Mucosa of stomach (tissue), 1 donor: ENCODE data around the gene KLF9.

Experiments used
- H3K27me3 ChIP-seq: one replicate; pipeline ENCODE4 v1.7.0; 2013; ENCODE audit warnings: mild to moderate bottlenecking, low read length; ENCODE audit not compliant: control insufficient read depth, insufficient read depth
- H3K36me3 ChIP-seq: one replicate; pipeline ENCODE4 v1.7.0; 2013; ENCODE audit warnings: low read length; ENCODE audit not compliant: control insufficient read depth, insufficient read depth
- H3K4me1 ChIP-seq: one replicate; pipeline ENCODE4 v1.7.0; 2013; ENCODE audit warnings: mild to moderate bottlenecking, low read length; ENCODE audit not compliant: control insufficient read depth, insufficient read depth
- H3K4me3 ChIP-seq: one replicate; pipeline ENCODE4 v1.7.0; 2013; ENCODE audit warnings: low read length
- H3K9ac ChIP-seq: one replicate; pipeline ENCODE4 v1.7.0; 2013; ENCODE audit warnings: mild to moderate bottlenecking, low read length, moderate library complexity
- H3K9me3 ChIP-seq: one replicate; pipeline ENCODE4 v1.7.0; 2013; ENCODE audit warnings: mild to moderate bottlenecking, low read length, moderate library complexity; ENCODE audit not compliant: control insufficient read depth
- donor health status: Pancreatic carcinoma.

Gene KLF9

DNA sequence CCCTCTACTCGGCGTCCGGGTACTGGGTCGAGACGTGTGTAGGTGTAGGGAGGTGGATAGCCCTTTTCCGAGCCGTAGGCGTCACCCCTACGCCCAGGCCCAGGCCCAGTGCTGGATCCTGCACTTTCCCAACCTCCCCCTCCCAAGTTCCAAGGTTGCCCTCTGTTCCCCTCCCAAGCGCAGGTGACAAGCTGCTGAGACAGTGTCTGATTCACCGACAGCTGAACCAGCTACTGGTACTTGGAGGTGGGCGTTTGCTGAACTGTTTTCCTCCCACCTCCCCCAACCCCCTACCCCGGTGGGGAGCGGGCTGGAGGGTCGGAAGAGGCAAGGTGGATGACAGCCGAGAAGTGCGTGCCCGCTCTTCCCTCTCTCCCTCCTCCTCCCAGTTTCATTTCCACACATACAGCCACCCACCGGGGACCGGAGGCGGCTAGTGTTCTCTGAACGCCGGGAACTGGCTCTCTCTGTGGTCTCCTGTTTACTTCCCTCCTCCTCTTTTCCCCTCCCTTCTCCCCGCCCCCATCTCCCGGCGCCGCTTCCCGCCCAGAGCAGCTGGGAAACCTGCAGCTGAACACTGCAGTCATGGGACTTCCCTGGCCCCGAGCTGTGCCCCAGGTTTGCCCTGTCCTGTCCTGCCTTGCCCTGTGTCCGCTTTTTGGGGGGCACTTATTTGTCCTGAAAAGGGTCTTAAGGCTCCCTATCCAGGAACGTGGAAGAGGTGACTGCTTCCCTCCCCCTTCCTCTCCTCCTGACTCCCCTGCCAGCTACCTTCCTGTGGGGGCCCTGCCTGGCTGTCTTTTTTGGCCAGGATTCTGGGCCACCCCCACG lies 6.2 kb upstream of the KLF9 start:
- H3K9ac ChIP-seq, result peak overlapping the region; percentile 85
- H3K4me1 ChIP-seq, result peaks cover 28% of the 10 kb centered on the region
- H3K36me3 ChIP-seq, result no peaks in the 10 kb centered on the region
- H3K4me3 ChIP-seq, result peak overlapping the region; percentile 31
- no peaks in the 10 kb centered on the region for H3K27me3 ChIP-seq
- H3K9me3 ChIP-seq, result no peaks in the 10 kb centered on the region

DNA sequence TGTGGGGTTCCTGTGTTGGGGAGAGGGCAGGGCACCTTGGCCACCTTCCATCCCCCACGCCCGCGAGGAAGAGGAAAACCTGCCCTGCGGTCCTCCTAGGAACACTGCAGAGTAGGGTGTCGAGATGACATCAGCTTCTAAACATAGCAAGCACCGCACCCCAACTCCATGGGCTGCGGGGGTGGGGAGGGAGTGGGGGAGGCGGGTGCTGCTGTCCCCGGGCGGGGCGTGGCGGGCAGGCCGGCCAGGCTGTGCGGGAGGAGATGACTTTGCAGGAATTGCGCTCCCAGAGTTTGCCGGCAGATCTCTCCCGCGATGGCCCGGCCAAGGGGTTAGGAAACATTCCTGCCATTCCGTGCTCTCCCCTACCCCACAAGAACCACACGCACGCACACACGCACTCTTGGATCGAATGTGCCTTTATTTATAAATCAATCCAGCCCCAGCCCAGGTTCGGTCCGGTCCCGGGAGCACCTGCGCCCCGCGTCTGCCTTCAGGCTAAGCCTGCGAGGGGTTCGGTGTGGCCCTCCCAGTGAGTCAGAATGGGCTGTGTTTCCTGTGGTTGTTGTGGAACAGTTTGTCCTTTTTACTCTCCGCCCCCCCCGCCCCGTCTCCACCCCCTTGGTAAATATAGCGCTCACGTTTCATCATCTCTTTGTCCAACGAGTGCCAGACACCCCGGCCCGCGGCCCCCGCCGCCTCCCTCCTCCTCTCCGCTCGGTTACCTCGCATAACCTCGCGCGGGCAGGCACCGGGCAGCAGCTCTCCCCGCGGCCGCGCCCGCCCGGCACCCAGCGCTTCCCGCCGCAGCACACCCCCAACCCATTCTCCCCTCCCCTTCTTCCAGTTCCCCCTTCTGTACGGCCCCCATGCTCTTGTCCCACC lies 5.3 kb upstream of the KLF9 start:
- Histone ChIP-seq H3K9me3 (no peaks in the 10 kb centered on the region), H3K9ac (peak overlapping the region; percentile 85), H3K36me3 (no peaks in the 10 kb centered on the region), H3K27me3 (no peaks in the 10 kb centered on the region), H3K4me1 (peaks cover 31% of the 10 kb centered on the region), H3K4me3 (peak overlapping the region; percentile 31)

DNA sequence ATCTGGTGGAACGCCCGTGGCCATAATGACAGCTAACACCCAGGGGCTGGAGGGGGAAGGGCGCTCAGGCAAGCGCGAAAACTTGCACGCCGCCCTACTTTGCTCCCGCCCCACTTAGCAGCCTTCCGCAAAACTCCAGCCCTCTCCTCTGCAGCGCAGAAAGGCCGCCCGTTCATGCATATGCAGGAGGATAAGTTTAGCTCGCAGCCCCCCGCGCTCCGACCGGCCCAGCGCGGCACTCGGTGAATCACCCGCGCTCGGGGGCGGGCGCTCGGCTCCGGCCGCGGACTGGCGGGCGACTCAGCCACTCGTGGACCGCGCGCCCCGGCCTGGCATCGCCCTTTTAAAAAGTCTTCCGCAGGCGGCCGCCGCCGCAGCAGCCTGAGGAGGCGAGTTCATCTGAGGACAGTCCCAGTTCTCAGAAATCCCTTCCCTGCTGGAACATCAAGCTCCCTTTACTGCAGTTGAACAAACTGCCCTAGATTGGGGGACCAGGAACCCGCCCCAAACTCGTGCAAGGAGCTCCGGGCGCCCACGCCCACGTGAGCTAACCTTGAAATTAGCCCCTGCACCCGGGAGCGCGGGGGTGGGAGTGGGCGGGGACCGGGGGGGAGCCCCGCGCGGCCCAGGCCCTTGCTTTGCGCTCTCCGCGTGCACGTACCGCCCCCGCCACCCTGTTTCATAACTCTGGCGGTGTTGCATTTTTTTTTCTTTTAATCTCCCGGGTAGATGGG lies 4.5 kb upstream of the KLF9 start:
- Histone ChIP-seq H3K27me3 (no peaks in the 10 kb centered on the region), H3K36me3 (no peaks in the 10 kb centered on the region), H3K9me3 (no peaks in the 10 kb centered on the region), H3K9ac (peak overlapping the region; percentile 85), H3K4me1 (peaks cover 35% of the 10 kb centered on the region), H3K4me3 (peak overlapping the region; percentile 67)

DNA sequence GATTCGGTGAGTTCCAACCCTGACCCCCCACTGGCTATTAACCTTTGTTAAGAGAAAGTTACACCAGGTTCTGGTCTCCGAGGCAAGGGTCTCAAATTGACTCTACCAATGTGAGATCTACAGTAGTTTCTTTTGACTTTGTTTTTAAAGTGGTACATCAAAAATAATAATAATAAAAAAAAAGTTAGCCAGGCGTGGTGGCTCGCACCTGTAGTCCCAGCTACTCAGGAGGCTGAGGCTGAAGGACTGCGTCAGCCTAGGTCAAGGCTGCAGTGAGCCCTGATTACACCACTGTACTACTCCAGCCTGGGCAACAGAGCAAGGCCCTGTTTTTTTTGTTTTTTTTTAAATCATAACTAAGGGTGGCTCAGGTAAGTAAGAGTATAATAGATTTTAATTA lies 1.0 kb upstream of the KLF9 start:
- H3K9ac ChIP-seq, result no peak overlapping the region
- no peaks in the 10 kb centered on the region for H3K27me3 ChIP-seq
- H3K4me3 ChIP-seq, result no peak overlapping the region
- no peaks in the 10 kb centered on the region for H3K36me3 ChIP-seq
- H3K4me1 ChIP-seq, result peaks cover 22% of the 10 kb centered on the region
- H3K9me3 ChIP-seq, result no peaks in the 10 kb centered on the region

DNA sequence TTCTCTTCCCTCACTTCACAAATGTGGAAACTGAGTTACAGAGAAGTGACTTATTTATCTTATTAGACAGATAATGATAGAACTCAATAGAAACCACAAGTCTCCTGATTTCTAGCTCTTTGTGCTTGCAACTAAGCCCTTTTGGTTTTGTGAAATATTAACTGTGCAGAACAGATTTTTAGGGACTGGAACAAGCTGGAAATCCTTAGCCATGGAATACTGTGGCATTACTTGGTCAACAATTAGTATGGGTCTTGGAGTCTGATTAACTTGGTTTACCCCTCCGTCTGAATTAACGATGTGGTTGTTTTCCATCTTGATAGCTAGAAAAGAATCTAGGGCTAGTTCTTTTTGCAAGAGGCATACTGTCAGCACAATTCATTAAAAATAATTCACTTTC lies 584 bp upstream of the KLF9 start:
- Histone ChIP-seq H3K9ac (peak overlapping the region; percentile 100), H3K36me3 (no peaks in the 10 kb centered on the region), H3K27me3 (no peaks in the 10 kb centered on the region), H3K4me3 (no peak overlapping the region), H3K4me1 (peaks cover 24% of the 10 kb centered on the region), H3K9me3 (no peaks in the 10 kb centered on the region)

DNA sequence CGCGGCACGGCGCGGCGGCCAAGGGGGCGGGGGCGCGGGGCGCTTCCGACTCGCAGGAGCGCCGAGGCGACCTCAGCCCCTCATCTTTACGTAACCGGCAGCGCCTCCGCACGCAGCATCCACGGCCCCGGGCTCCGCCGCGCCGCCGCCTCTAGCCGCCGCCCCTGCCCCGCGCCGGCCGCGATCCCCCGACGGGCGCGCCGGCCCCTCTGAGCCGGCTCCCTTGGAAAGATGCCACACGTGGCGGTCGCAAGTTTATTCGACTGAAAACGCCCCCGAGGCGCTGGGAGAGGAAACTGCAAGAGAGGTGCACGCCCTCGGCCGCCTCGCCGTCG lies 1.0 kb downstream of the KLF9 start:
- H3K27me3 ChIP-seq, result no peaks in the 10 kb centered on the region
- peak overlapping the region; percentile 100 for H3K9ac ChIP-seq
- H3K9me3 ChIP-seq, result no peaks in the 10 kb centered on the region
- peaks cover 26% of the 10 kb centered on the region for H3K4me1 ChIP-seq
- no peaks in the 10 kb centered on the region for H3K36me3 ChIP-seq
- H3K4me3 ChIP-seq, result peak overlapping the region; percentile 92

DNA sequence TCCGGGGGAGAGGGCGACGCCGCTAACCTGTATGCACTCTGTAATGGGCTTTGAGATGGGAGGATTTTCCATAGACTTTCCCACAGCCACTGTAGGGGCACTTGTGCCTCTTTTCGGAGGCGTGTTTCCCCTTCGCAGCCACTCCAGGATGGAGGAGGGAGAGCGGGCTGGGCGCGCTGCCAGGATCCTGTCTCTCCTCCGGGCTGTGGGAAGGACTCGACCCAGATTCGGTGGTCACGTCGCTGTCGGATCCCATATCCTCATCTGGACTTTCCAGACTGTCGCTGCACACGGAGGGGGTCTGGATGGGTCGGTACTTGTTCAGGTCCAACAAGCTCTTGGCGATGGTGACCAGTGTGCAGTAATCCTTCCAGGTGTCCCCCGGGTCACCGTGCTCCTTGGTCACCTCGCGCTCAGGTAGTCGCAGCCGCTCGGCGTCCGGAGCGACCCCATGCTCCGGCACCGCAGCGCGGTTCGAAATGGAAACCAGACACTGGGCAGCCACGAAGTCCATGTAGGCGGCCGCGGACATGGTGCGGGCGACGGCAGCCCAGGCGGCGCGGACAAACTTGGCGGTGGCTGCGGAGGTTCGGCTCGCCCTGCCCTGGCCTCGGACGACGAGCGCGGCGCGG lies 1.5 kb downstream of the KLF9 start:
- Histone ChIP-seq H3K9me3 (no peaks in the 10 kb centered on the region), H3K4me1 (peaks cover 21% of the 10 kb centered on the region), H3K4me3 (peak overlapping the region; percentile 92), H3K9ac (peak overlapping the region; percentile 100), H3K36me3 (no peaks in the 10 kb centered on the region), H3K27me3 (no peaks in the 10 kb centered on the region)

DNA sequence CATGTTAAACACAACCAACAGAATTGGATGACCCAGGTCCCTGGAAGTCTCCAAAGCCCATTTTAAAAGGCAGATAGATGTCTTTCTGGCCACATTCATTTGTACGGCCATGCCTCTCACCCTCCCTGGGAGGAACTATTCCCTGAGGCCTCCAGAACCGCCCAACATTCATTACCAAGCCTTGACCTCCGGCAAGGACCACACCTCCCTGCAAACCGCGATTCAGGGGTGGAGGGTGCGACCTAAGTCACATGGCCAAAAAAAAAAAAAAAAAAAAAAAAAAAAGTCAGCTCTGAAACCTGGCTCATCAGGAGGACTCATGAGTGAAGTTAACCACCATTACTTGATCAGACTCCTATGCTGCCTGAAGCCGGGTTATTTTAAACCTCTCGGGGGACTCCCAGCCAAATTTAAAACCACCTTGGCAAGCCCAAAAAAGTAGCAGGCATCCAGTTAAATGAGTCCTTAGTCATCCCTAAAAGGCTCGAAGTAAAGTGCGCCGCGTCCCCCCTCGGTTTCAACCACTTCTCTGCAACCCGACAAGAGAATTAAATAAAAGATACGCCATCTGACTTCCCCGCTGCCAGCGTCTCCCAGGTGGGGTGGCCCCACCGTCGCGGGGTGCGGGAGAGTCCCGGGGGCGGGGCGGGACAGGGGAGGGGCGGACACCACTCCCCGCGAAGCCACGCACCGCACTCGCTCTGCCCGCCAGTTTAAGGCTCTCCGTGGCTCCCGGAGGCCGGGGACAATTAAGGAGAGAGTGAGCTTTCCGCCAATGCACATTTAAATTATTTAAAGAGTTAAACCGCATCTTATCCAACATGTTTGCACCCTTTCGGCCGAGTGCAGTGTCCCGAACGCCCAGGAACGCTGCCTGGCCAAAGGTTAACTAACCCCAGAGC lies 2.3 kb downstream of the KLF9 start:
- Histone ChIP-seq H3K9ac (peak overlapping the region; percentile 100), H3K4me1 (peaks cover 22% of the 10 kb centered on the region)

DNA sequence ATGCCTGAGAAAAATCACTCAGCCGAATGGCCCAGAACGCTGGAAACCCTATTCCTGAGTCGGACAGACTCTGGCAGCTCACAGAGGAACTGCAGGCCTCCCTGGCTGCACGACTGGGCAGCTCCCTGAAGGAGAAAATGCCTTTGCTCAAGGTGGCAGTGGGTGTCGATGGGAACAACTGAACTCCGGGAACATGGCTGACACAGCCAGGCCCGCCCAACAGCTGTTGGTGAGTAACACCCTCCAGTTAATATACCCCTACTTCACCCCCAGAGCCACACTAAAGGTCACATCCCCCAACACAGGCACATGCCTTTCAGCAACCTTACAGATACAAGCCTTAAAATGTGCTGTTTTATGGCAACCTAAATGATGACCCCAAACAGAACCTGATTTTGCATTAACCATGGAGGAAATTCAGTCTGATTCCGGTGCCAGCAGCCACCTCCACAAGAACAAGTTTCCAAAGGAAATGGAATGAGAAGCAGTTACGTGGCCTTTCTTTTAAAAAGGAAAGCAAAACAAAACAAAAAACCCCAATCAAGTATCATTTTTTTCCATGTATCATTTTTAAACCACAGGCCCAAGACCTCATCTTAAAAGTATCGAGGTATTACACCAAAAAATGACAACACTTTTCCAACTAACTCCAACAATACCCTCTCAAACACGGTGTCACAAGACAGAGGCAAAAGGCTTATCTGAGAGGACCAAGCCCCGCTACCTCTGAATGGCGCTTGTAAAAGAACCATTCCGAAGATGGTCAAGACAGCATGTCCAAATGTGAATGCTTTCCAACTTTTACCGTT lies 3.1 kb downstream of the KLF9 start:
- H3K9me3 ChIP-seq, result no peaks in the 10 kb centered on the region
- peak overlapping the region; percentile 92 for H3K4me3 ChIP-seq
- peak overlapping the region; percentile 100 for H3K9ac ChIP-seq
- no peaks in the 10 kb centered on the region for H3K27me3 ChIP-seq
- H3K4me1 ChIP-seq, result peaks cover 26% of the 10 kb centered on the region
- no peaks in the 10 kb centered on the region for H3K36me3 ChIP-seq

More for the DNA sequence above, 2.3 kb downstream of the KLF9 start:
- peak overlapping the region; percentile 92 for H3K4me3 ChIP-seq
- no peaks in the 10 kb centered on the region for H3K36me3 ChIP-seq
- no peaks in the 10 kb centered on the region for H3K27me3 ChIP-seq
- no peaks in the 10 kb centered on the region for H3K9me3 ChIP-seq

DNA sequence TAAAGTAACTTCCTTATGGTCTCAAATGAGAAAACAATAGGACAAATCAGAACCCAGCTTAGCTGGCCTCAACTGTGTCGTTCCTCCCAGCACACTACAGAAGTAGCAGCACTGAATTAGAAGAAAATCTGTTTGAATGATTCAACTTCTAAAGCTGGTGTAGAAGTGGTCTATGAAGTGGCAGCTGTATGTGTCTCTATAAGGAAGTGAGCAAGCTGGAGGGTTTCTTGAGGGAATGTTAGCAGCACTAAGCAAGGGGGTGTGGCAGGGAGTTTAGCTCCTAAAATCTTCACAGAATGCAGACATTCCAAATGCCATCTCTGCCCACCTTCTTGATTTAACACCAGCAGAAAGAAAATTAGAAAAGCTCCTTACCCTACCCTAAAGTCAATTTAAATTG lies 4.1 kb downstream of the KLF9 start:
- no peaks in the 10 kb centered on the region for H3K27me3 ChIP-seq

More for the DNA sequence above, 4.1 kb downstream of the KLF9 start:
- H3K9ac ChIP-seq, result peak overlapping the region; percentile 100
- H3K36me3 ChIP-seq, result no peaks in the 10 kb centered on the region
- H3K4me3 ChIP-seq, result peak overlapping the region; percentile 92
- H3K9me3 ChIP-seq, result no peaks in the 10 kb centered on the region
- peaks cover 36% of the 10 kb centered on the region for H3K4me1 ChIP-seq
